ENCODE measurements around the gene PLBD2.

The PLBD2 gene

DNA sequence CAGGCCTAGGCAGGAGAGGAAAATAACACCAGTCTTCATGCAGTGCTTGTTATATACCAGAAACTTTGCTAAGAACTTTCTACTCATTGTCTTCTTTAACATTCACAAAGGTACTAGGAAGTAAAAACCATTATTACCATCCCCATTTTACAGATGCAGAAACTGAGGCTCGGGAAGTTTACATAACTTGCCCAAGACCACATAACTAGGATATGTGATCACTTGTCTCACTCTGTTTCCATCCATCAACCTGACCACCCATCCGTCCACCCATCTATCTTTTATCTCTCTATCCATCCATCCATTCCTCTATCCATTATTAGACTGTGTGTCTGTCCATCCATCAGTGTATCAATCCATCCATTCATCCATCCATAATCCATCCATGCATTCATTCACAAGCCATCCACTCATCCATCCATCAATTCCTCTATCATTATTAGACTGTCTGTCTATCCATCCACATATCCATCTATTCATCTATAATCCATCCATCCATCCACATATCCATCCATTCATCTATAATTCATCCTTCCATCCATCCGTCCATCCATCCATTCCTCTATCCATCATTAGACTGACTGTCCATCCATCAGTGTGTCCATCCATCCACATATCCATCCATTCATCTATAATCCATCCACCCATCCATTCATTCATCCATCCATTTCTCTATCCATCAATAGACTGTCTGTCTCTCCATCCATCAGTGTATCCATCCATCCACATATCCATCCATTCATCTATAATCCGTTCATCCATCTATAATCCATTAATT lies 80.3 kb downstream of the PLBD2 start:
- DNase-seq (ENCODE audit: insufficient read length, low spot score) (no peak), FAIRE-seq (no peak)
- TF ChIP-seq, protein P1, sequence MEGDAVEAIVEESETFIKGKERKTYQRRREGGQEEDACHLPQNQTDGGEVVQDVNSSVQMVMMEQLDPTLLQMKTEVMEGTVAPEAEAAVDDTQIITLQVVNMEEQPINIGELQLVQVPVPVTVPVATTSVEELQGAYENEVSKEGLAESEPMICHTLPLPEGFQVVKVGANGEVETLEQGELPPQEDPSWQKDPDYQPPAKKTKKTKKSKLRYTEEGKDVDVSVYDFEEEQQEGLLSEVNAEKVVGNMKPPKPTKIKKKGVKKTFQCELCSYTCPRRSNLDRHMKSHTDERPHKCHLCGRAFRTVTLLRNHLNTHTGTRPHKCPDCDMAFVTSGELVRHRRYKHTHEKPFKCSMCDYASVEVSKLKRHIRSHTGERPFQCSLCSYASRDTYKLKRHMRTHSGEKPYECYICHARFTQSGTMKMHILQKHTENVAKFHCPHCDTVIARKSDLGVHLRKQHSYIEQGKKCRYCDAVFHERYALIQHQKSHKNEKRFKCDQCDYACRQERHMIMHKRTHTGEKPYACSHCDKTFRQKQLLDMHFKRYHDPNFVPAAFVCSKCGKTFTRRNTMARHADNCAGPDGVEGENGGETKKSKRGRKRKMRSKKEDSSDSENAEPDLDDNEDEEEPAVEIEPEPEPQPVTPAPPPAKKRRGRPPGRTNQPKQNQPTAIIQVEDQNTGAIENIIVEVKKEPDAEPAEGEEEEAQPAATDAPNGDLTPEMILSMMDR (IDR thresholded peaks at IDR 0.05; ENCODE audit: insufficient read depth, missing control alignments), result no peak

DNA sequence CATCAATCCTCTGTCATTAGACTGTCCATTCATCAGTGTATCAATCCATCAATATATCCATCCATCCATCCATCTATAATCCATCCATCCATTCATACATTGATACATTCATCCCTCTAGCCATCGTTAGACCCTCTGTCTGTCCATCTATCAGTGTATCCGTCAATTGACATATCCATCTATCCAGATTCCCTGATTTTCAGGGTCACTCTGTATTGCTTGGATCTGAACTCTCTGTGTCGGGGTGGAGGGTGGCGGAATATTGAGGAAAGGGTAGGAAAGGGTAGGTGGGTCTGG lies 80.9 kb downstream of the PLBD2 start:
- DNase-seq (ENCODE audit: insufficient read length, low spot score) (no peak), FAIRE-seq (no peak)
- TF ChIP-seq, protein P1 (IDR thresholded peaks at IDR 0.05; ENCODE audit: insufficient read depth, missing control alignments), result no peak

DNA sequence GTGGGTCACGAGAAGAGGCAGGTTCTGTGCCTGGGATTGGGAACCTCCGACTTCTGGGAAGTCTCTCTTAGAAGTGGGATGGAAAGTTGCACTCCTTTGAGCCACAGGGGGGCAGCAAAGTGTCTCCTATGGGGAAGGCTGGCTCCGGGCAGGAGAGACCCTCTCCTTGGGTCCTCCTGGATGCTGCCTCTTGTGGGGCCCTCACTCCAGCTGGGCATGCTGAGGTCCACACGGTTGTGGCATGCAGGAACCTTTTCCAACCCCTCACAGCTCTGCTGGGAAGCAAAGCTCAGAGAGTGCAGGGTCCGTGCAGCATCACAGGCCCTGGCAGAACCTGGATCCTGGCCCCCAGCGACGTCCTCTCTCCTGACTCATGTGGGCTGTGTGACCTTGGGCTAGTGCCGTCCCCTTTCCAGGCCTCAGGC lies 81.2 kb downstream of the PLBD2 start:
- DNase-seq (ENCODE audit: insufficient read length, low spot score) (peak; percentile 62), FAIRE-seq (no peak)
- TF ChIP-seq, protein P1 (IDR thresholded peaks at IDR 0.05; ENCODE audit: insufficient read depth, missing control alignments), result peak; percentile 53

DNA sequence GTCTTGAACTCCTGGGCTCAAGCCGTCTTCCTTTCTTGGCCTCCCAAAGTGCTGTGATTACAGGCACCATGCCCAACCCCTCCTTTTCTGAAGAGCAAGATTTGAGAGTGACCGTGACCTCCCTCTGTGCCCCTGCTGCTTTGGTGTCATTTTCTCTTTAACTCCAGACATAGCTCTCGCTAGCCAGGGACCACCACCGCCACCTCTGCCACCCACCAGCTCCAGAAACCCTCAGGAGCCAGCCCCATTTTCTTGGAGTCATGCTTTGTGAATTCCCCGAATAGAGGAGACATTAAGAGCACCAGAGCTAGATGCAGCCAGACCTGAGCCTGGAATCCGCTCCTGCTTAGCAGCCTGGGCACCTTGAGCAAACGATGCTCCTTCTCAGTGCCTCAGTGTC lies 81.9 kb downstream of the PLBD2 start:
- TF ChIP-seq, protein P1 (IDR thresholded peaks at IDR 0.05; ENCODE audit: insufficient read depth, missing control alignments), result no peak
- FAIRE-seq (no peak), DNase-seq (ENCODE audit: insufficient read length, low spot score) (no peak)
